Panc1 (cell line): Measurements from ENCODE around the gene AMER1. TPM values are rescaled to one million over a fixed set of nuclear protein-coding genes. Genes with fewer than 3 reads are reported as not detected.

ENCODE experiments used
- ATAC-seq: fragments of 200-7000 bp; cut with Tn5 transposase; 2 replicates; pipeline ENCODE4 v1.9.1; 2020; ENCODE audit warnings: mild to moderate bottlenecking, moderate library complexity
- BruUV-seq: library from RNA; stranded (reverse); fragments of 400-500 nt; replicated peaks from 2 replicates; lab custom pipeline; 2021; lab: Mats Ljungman, UMichigan
- CTCF ChIA-PET: fragments of 300-600 bp; sonication (Branson Sonifier 250); formaldehyde crosslinking; loops from one replicate; lab custom pipeline; 2022; ENCODE audit warnings: antibody characterized with exemption; lab: Charles Lee
- POLR2A ChIA-PET: fragments of 300-600 bp; sonication (Branson Sonifier 250); formaldehyde crosslinking; loops from one replicate; lab custom pipeline; 2022; ENCODE audit warnings: antibody characterized with exemption; lab: Charles Lee
- DNase-seq: peaks from one replicate; pipeline ENCODE4 v3.0.0-alpha.2; 2010; ENCODE audit warnings: low read depth, low spot score
- H3K27ac ChIP-seq: 2 replicates; pipeline ENCODE4 v1.5.1; 2011; ENCODE audit warnings: mild to moderate bottlenecking, low read length, inconsistent platforms
- H3K27me3 ChIP-seq: fragments of 200-500 bp; sonication (Bioruptor generic); 2 replicates; pipeline ENCODE4 v1.6.0; 2014; ENCODE audit warnings: low read length, inconsistent platforms; ENCODE audit not compliant: control insufficient read depth, insufficient read depth
- H3K36me3 ChIP-seq: fragments of 200-500 bp; sonication (Bioruptor generic); 2 replicates; pipeline ENCODE4 v1.5.1; 2014; ENCODE audit warnings: inconsistent platforms, mild to moderate bottlenecking, low read length, moderate library complexity; ENCODE audit not compliant: control insufficient read depth, insufficient read depth
- H3K4me1 ChIP-seq: 2 replicates; pipeline ENCODE4 v1.5.1; 2011; ENCODE audit warnings: inconsistent platforms, mild to moderate bottlenecking, low read length, moderate library complexity; ENCODE audit not compliant: control insufficient read depth, insufficient read depth
- H3K4me3 ChIP-seq, 2 experiments: 2 replicates each; pipeline ENCODE4 v1.5.1; 2011 to 2012; ENCODE audit warnings: low read depth in 2 of 2, low read length in 2 of 2, mild to moderate bottlenecking in 2 of 2, inconsistent platforms in 1 of 2, moderate library complexity in 1 of 2
- H3K9me3 ChIP-seq: fragments of 200-500 bp; sonication (Bioruptor generic); 2 replicates; pipeline ENCODE4 v1.5.1; 2014; ENCODE audit warnings: low read depth, mild to moderate bottlenecking, inconsistent platforms, low read length, moderate library complexity; ENCODE audit not compliant: control insufficient read depth, insufficient read depth
- CTCF ChIP-seq: fragments of 450-650 bp; IDR thresholded peaks from 2 replicates; pipeline ENCODE4 v1.5.1; 2017; ENCODE audit warnings: mild to moderate bottlenecking
- POLR2AphosphoS5 ChIP-seq: IDR thresholded peaks from 2 replicates; pipeline ENCODE4 v1.6.1; 2012; ENCODE audit warnings: mild to moderate bottlenecking, low read depth, low read length, moderate library complexity
- REST ChIP-seq, 2 experiments: IDR thresholded peaks; 2 replicates each; pipeline ENCODE4 v1.6.1; 2011 to 2012; ENCODE audit warnings: low read depth in 2 of 2, control low read depth in 1 of 2, low read length in 1 of 2, mild to moderate bottlenecking in 1 of 2, moderate library complexity in 1 of 2; ENCODE audit not compliant: insufficient read depth in 1 of 2
- SIN3A ChIP-seq: IDR thresholded peaks from 2 replicates; pipeline ENCODE4 v1.6.1; 2012; ENCODE audit warnings: low read depth, mild to moderate bottlenecking, low read length, moderate library complexity, borderline replicate concordance; ENCODE audit not compliant: insufficient read depth
- TCF7L2 ChIP-seq: IDR thresholded peaks from 2 replicates; pipeline ENCODE4 v1.6.1; 2011; ENCODE audit warnings: mild to moderate bottlenecking, low read depth, low read length, inconsistent platforms
- in situ Hi-C: cut with HindIII; loops from 2 replicates; pipeline ENCODE4 v1.10.0; 2016; ENCODE audit warnings: low sequenced_read_pairs, low pct_unique_long_range_greater_than_20kb
- intact Hi-C: fragments of 100-400 bp; cut with micrococcal nuclease; formaldehyde crosslinking; loops from one replicate; pipeline ENCODE4 v1.10.0; 2022; ENCODE audit not compliant: unreplicated experiment
- total RNA-seq: library from RNA; stranded (reverse); gene quantifications from one replicate; pipeline ENCODE4 v1.2.1, GENCODE V29; 2021; ENCODE audit not compliant: unreplicated experiment

The AMER1 gene
- total RNA-seq, 1 experiment from 2014 or later = 3.9 TPM

- DNase-seq (no peak), ATAC-seq (no peak)
- H3K4me3 ChIP-seq = peak overlapping the region; percentile 62 to 73
- intact Hi-C loops (no loop called here), in situ Hi-C loops (no loop called here)
- ChIA-PET CTCF (interaction anchor here (0.6 kb wide), 1 partner anchor 19 kb away, joined by 3 read pairs; no protein-coding TSS in a partner anchor), POLR2A (no interaction called here)
- peaks cover 6% of the 10 kb centered on the region; the same call in 1 of the 2 replicates for H3K4me1 ChIP-seq
- H3K27ac ChIP-seq = peak overlapping the region; percentile 61; the same call in 1 of the 2 replicates
- H3K27me3 ChIP-seq = no peaks in the 10 kb centered on the region
- H3K36me3 ChIP-seq = no peaks in the 10 kb centered on the region
- no TSS peak for BruUV-seq
- H3K9me3 ChIP-seq = no peaks in the 10 kb centered on the region
- TF ChIP-seq SIN3A (no peak), POLR2AphosphoS5 (no peak), CTCF (no peak), TCF7L2 (no peak), REST (IDR thresholded peaks at IDR 0.05; ENCODE audit: insufficient read depth in 1 of 2, low read depth in 2 of 2, low read length in 1 of 2) (no peak)
These were observed 1.3 kb downstream of the AMER1 start for GRCh38 chrX:64204252-64204651.

GRCh38 chrX:64202808-64203325 is 2.6 kb downstream of the AMER1 start:
- ChIA-PET CTCF (no interaction called here), POLR2A (no interaction called here)
- H3K4me3 ChIP-seq = no peak overlapping the region
- no peaks in the 10 kb centered on the region for H3K36me3 ChIP-seq
- in situ Hi-C loops (no loop called here), intact Hi-C loops (no loop called here)
- no peak for ATAC-seq
- H3K9me3 ChIP-seq = no peaks in the 10 kb centered on the region
- H3K27me3 ChIP-seq = no peaks in the 10 kb centered on the region
- BruUV-seq = no TSS peak
- no peak overlapping the region for H3K27ac ChIP-seq
- DNase-seq = no peak
- TF ChIP-seq REST (IDR thresholded peaks at IDR 0.05; ENCODE audit: insufficient read depth in 1 of 2, low read depth in 2 of 2, low read length in 1 of 2) = no peak
- no peak for TF ChIP-seq SIN3A
- no peak for TF ChIP-seq CTCF
- no peak for TF ChIP-seq TCF7L2
- TF ChIP-seq POLR2AphosphoS5 = no peak
- peaks cover 6% of the 10 kb centered on the region; the same call in 1 of the 2 replicates for H3K4me1 ChIP-seq
